ENCODE measurements around the gene STPG2.
"Not testable (repeated sequence)": the region's sequence is repeated elsewhere in the genome, so short reads cannot be mapped to it uniquely, and the experiment has no call there.

Gene STPG2

DNA sequence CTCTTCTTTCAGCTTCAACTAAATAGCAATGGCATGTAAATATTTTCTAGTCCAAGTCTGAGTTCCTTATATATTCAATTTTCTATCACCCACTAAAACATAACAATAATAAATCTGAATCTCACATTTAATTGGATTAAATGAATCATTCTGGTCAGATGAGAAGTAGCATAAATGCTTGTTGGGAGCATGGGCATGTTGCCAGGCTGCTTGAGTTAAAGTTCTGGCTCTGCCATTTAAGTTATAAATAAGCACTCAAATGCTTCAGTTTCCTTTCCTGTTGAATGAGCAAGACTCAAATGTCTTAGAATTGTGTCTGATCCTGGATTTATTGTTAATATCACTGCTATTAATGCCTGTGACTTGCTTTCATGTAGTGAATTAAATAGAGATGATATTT, 496.3 kb downstream of the STPG2 start:
- DNase-seq (ENCODE audit: low read depth in 2 of 2, low spot score in 1 of 2) = no peak

- no peak for DNase-seq (ENCODE audit: low read depth in 2 of 2, low spot score in 1 of 2)
Measured at GRCh38 chr4:97645071-97645821, 498.0 kb downstream of the STPG2 start.

DNA sequence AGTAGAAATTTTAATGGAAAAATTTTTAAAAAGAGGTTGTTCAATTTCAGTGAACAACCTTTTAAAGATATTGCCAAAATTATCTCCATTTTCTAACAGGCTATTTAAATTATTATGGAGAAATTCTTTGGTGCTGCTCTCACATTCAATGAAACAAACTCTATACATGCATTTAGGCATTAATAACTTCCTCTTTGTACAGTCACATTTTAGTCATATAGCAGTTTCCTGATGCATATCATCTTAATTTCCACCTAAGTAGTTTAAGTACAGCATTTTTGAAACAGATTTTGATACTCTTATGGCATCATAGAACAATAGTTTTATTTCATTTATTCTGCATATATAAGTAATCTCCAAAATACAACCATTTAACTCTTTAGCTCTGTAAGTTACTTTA, 500.1 kb downstream of the STPG2 start:
- no peak for DNase-seq (ENCODE audit: low read depth in 2 of 2, low spot score in 1 of 2)

DNA sequence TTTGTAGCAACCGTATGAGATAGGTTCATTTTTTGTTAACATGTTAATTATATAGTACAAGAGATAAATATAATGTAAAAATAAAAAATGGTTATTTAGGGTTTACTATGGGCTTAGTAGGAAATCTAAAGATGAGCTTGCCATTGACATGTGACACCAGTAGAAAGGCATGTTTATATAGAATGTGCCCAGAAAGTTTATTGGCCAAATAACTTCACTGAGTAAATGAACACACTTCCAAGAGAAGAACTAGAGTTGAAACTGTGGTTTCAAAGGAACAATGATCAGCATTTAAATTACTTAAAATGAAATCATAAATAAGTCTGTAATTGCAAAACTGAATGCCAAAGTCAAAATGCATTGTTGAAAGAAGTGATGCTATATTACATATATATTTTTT, 503.3 kb downstream of the STPG2 start:
- DNase-seq (ENCODE audit: low read depth in 2 of 2, low spot score in 1 of 2) = no peak

DNA sequence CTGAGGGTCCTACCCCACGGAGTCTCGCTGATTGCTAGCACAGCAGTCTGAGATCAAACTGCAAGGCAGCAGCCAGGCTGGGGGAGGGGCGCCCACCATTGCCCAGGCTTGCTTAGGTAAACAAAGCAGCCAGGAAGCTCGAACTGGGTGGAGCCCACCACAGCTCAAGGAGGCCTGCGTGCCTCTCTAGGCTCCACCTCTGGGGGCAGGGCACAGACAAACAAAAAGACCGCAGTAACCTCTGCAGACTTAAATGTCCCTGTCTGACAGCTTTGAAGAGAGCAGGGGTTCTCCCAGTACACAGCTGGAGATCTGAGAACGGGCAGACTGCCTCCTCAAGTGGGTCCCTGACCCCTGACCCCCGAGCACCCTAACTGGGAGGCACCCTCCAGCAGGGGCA, 509.4 kb downstream of the STPG2 start:
- DNase-seq (ENCODE audit: low read depth in 2 of 2, low spot score in 1 of 2) = not testable (repeated sequence)

- no peak for DNase-seq (ENCODE audit: low read depth in 2 of 2, low spot score in 1 of 2)
Measured at GRCh38 chr4:97627750-97628149, 515.5 kb downstream of the STPG2 start.

- no peak for DNase-seq (ENCODE audit: low read depth in 2 of 2, low spot score in 1 of 2)
Measured at GRCh38 chr4:97624204-97624603, 519.1 kb downstream of the STPG2 start.

- no peak for DNase-seq (ENCODE audit: low read depth in 2 of 2, low spot score in 1 of 2)
Measured at GRCh38 chr4:97605932-97606331, 537.3 kb downstream of the STPG2 start.

DNA sequence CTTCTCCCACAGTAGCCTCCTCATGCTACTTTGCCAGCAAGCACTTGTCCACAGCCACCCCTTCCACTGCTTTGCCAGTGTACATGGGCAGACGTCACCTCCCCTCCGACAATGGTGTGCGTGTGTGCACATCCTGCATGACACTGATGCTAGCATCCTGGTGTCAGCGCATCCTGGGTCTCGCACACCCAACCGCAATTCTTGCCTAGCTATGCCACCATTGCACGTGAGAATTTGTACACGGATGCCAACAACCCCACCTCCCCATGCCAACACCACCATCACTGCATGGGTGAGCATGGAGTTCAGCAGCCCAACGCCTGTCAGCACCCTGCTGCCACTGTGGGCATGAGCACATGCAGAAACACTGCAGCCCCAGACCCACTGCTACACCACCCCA, 550.0 kb downstream of the STPG2 start:
- no peak for DNase-seq (ENCODE audit: low read depth in 2 of 2, low spot score in 1 of 2)

DNA sequence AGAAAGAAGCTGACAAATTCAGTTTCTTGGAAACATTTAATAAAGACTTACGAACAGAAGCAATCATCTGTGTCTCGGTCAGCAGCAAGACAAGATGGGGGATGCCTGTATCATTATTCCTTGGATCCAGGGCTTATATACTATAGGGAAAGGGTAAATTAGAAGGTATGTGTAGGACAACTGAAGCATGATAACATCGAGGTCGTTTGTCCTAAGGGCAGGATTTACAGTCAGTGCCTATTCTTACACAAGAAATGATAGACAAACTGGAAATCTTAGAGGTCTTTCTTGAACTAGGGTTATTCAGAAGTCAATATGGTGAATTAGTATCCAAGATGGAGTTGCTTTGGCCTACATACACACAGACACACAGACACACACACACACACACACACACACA, 553.0 kb downstream of the STPG2 start:
- no peak for DNase-seq (ENCODE audit: low read depth in 2 of 2, low spot score in 1 of 2)

GRCh38 chr4:97589481-97590196, 553.6 kb downstream of the STPG2 start:
- DNase-seq (ENCODE audit: low read depth in 2 of 2, low spot score in 1 of 2) = no peak

- DNase-seq (ENCODE audit: low read depth in 2 of 2, low spot score in 1 of 2) = no peak
Measured at GRCh38 chr4:97587912-97588311, 555.4 kb downstream of the STPG2 start.

GRCh38 chr4:97585274-97585673, 558.0 kb downstream of the STPG2 start:
- no peak for DNase-seq (ENCODE audit: low read depth in 2 of 2, low spot score in 1 of 2)

- DNase-seq (ENCODE audit: low read depth in 2 of 2, low spot score in 1 of 2) = no peak
Measured at GRCh38 chr4:97582890-97583289, 560.4 kb downstream of the STPG2 start.

- no peak for DNase-seq (ENCODE audit: low read depth in 2 of 2, low spot score in 1 of 2)
Measured at GRCh38 chr4:97577004-97577403, 566.3 kb downstream of the STPG2 start.

DNA sequence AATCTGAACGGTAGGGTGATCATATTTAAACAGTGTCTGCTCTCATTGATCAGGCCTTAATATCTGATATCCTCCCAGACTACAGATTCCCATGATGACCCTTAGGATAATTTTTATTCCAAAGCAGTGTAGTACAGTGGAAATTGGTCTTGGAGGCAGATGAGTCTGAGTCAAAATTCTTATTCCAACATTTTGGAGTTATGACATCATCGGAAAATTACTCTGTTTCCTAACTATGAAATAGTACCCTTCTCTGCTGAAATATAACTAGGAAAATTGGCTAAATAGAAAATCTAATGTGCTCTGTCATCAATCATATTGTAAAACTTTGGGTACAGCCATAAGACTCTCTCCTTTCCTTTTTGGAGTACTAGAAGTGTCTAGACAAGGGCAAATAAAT, 583.3 kb downstream of the STPG2 start:
- DNase-seq (ENCODE audit: low read depth in 2 of 2, low spot score in 1 of 2) = no peak

DNA sequence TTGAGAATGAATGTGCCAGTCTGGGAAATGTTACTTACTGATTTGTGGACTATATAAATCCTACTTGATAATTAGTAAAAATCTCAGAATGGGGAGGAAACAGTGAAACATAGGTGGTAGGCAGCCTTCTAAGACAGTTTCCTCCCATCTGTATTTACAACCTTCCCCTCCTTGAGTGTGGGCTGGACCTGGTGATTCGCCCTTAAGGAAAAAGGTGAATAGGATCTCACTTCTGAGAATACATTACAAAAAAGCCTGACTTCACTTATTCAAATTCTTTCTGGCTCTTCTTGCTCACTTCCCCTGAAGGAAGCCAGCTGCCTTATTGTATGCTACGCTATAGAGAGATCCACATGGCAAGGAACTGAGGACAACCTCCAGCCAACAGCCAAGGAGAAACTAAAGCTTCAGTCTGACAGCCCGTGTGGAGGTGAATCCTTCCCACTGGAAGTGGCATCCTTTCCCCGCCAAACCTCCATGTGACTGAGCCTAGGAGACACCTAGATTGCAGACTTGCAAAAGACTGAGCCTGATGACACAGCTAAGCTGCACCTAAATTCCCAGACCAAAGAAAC, 585.0 kb downstream of the STPG2 start:
- no peak for DNase-seq (ENCODE audit: low read depth in 2 of 2, low spot score in 1 of 2)

GRCh38 chr4:97550637-97551036, 592.6 kb downstream of the STPG2 start:
- DNase-seq (ENCODE audit: low read depth in 2 of 2, low spot score in 1 of 2) = not testable (repeated sequence)

DNA sequence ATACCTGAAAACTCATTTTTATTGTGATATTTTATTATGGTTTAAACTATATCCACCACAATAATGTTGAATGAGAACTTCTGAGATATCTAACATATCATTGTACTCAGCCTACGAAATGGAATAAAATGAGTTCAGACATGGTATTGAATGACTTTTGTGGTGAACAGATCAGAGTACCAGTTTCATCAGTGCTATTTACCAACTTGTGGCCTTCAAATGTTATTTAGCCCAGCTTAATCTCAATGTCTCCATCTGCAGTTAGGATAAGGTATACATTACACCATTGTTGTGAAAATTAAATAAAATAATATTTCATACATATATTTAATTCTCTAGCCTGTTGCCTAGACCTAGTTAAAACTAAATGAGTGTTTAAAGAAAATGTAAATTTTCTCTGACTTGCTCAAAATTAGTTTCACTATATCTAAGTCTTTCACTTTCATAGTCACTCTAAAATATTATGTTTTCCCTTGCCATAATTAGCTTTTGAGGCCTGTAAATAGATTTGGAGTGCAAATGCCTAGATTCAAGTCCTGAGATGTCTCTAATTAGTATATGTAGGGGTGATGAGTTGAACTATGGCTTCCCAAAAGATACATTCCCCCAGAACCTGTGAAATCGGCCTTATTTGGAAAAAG, 594.2 kb downstream of the STPG2 start:
- DNase-seq (ENCODE audit: low read depth in 2 of 2, low spot score in 1 of 2) = no peak

DNA sequence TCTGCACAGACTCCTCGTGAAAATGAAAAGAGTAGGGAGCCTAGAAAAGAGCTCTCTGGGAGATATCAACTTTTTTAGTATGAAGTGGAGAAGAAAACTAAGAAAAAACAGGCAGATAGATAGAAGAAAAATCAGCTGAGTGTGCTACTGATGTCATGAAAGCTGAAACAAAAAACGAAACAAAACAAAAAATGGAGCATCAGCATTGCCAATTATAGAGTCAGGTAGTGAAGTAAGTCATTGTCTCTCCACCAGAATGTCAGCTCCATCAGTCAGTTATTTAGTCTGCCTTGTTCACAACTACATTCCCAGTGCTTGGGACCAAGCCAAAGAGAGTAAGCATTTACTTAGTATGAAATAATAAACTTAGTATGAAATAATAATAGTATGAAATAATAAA, 595.1 kb downstream of the STPG2 start:
- DNase-seq (ENCODE audit: low read depth in 2 of 2, low spot score in 1 of 2) = no peak

- no peak for DNase-seq (ENCODE audit: low read depth in 2 of 2, low spot score in 1 of 2)
Measured at GRCh38 chr4:97531351-97531750, 611.9 kb downstream of the STPG2 start.

DNA sequence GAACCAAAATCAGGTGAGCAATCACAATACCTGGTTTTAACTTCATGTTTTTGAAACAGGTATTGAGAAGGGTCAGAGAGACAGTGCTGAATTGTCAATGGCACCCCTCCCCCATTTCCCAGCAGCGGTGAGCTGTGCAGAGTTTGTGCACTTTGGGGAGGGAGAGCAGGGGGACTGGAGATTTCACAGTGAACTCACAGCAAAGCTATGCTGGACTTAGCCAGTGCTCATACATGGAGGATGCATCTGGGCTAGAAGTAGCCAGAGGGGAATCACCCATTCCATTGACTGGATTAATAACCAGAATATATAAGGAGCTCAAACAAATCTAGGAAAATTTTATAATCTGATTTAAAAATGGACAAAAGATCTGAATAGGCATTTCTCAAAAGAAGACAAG, 612.6 kb downstream of the STPG2 start:
- DNase-seq (ENCODE audit: low read depth in 2 of 2, low spot score in 1 of 2) = no peak
